Tibial nerve (tissue), 4 donors: ENCODE data around the gene PCOLCE2. TPM values are rescaled to one million over a fixed set of nuclear protein-coding genes. Genes with fewer than 3 reads are reported as not detected.

ENCODE experiments used
- DNase-seq, 2 donors: peaks; one replicate each; pipeline ENCODE4 v3.0.0-alpha.2; 2019; ENCODE audit warnings: low spot score in 2 of 2
- H3K27ac ChIP-seq, 4 donors: fragments of 200-600 bp; sonication (generic) in 3 of 4; one replicate each; pipeline ENCODE4 v1.5.1; 2017 to 2019; ENCODE audit warnings: mild to moderate bottlenecking in 1 of 4
- H3K27me3 ChIP-seq, 2 donors: fragments of 200-600 bp; sonication (generic) in 1 of 2; one replicate each; pipeline versions ENCODE4 v1.5.1 to v1.6.0; 2017 to 2019
- H3K36me3 ChIP-seq, 3 donors: fragments of 200-600 bp; sonication (generic); one replicate each; pipeline ENCODE4 v1.5.1; 2018 to 2019
- H3K4me1 ChIP-seq, 4 donors: fragments of 200-600 bp; sonication (generic) in 3 of 4; one replicate each; pipeline ENCODE4 v1.5.1; 2017 to 2019
- H3K4me3 ChIP-seq, 4 donors: fragments of 200-600 bp; sonication (generic) in 3 of 4; one replicate each; pipeline ENCODE4 v1.5.1; 2017 to 2019; ENCODE audit warnings: mild to moderate bottlenecking in 1 of 4, moderate library complexity in 1 of 4
- H3K9me3 ChIP-seq, 4 donors: fragments of 200-600 bp; sonication (generic) in 3 of 4; one replicate each; pipeline ENCODE4 v1.5.1; 2017 to 2019
- CTCF ChIP-seq, 5 experiments: fragments of 200-600 bp in 3 of 5; fragments of 450-650 bp in 2 of 5; sonication (generic) in 3 of 5; IDR thresholded peaks; one replicate each; pipeline ENCODE4 v1.5.1; 2016 to 2019; ENCODE audit warnings: antibody characterized with exemption in 5 of 5, mild to moderate bottlenecking in 3 of 5, moderate library complexity in 2 of 5
- EP300 ChIP-seq, 2 donors: sonication (generic); formaldehyde crosslinking; IDR thresholded peaks; one replicate each; pipeline ENCODE4 v1.6.1; 2017; ENCODE audit warnings: antibody characterized with exemption in 2 of 2, mild to moderate bottlenecking in 1 of 2
- POLR2A ChIP-seq, 2 donors: fragments of 450-650 bp; IDR thresholded peaks; one replicate each; pipeline ENCODE4 v1.6.1; 2017; ENCODE audit warnings: antibody characterized with exemption in 2 of 2, mild to moderate bottlenecking in 2 of 2, moderate library complexity in 2 of 2
- WGBS, 2 donors: methylation state at CpG; one replicate each; pipeline ENCODE4 v1.1.5; 2018; 5-methylcytosine and 5-hydroxymethylcytosine counted together
- total RNA-seq, 4 donors: library from RNA; depleted of rRNA; stranded (reverse); fragments of >200 nt; gene quantifications; one replicate each; pipeline ENCODE4 v1.1.0, GENCODE V29; 2016

Gene PCOLCE2
- total RNA-seq, 4 donors from 2014 or later: 38.5 to 105 (median 59.1) TPM

- Histone ChIP-seq H3K4me1 (no peaks in the 10 kb centered on the region), H3K27me3 (no peaks in the 10 kb centered on the region), H3K36me3 (no peaks in the 10 kb centered on the region), H3K9me3 (no peaks in the 10 kb centered on the region), H3K27ac (no peak overlapping the region), H3K4me3 (no peak overlapping the region)
- TF ChIP-seq CTCF (IDR thresholded peaks at IDR 0.05): no peak
- no peak for TF ChIP-seq EP300 (IDR thresholded peaks at IDR 0.05)
- TF ChIP-seq POLR2A (IDR thresholded peaks at IDR 0.05): no peak
- no peak for DNase-seq
Measured at GRCh38 chr3:142819179-142819578, 69.7 kb downstream of the PCOLCE2 start.

GRCh38 chr3:142818651-142819050, 70.2 kb downstream of the PCOLCE2 start:
- TF ChIP-seq POLR2A (IDR thresholded peaks at IDR 0.05): no peak
- no peak for TF ChIP-seq EP300 (IDR thresholded peaks at IDR 0.05)
- no peak for TF ChIP-seq CTCF (IDR thresholded peaks at IDR 0.05)
- Histone ChIP-seq H3K9me3 (no peaks in the 10 kb centered on the region), H3K4me3 (no peak overlapping the region), H3K27ac (no peak overlapping the region), H3K27me3 (no peaks in the 10 kb centered on the region), H3K4me1 (no peaks in the 10 kb centered on the region), H3K36me3 (no peaks in the 10 kb centered on the region)
- no peak for DNase-seq
- WGBS, 2 donors: 93% methylated on average over 9 of the region's 9 CpGs

- no peak overlapping the region for H3K27ac ChIP-seq
- no peak for TF ChIP-seq POLR2A (IDR thresholded peaks at IDR 0.05)
- no peak for TF ChIP-seq CTCF (IDR thresholded peaks at IDR 0.05)
- no peak for TF ChIP-seq EP300 (IDR thresholded peaks at IDR 0.05)
- WGBS, 2 donors: 83 to 92% methylated on average over 7 of the region's 7 CpGs
- no peaks in the 10 kb centered on the region for H3K9me3 ChIP-seq
- no peak for DNase-seq
- H3K36me3 ChIP-seq: no peaks in the 10 kb centered on the region
- no peaks in the 10 kb centered on the region for H3K4me1 ChIP-seq
- no peak overlapping the region for H3K4me3 ChIP-seq
- H3K27me3 ChIP-seq: no peaks in the 10 kb centered on the region
Measured at GRCh38 chr3:142817897-142818296, 71.0 kb downstream of the PCOLCE2 start.

- Histone ChIP-seq H3K4me1 (no peaks in the 10 kb centered on the region), H3K36me3 (no peaks in the 10 kb centered on the region), H3K9me3 (no peaks in the 10 kb centered on the region), H3K27me3 (no peaks in the 10 kb centered on the region), H3K4me3 (no peak overlapping the region), H3K27ac (no peak overlapping the region)
- no peak for DNase-seq
- no peak for TF ChIP-seq CTCF (IDR thresholded peaks at IDR 0.05)
- WGBS, 2 donors: 56 to 58% methylated on average over 1 of the region's 1 CpG
Measured at GRCh38 chr3:142817356-142817755, 71.5 kb downstream of the PCOLCE2 start.

- DNase-seq: no peak
- WGBS, 2 donors: 91 to 92% methylated on average over 6 of the region's 6 CpGs
Measured at GRCh38 chr3:142815803-142816202, 73.1 kb downstream of the PCOLCE2 start.

More at GRCh38 chr3:142815803-142816202, 73.1 kb downstream of the PCOLCE2 start:
- TF ChIP-seq POLR2A (IDR thresholded peaks at IDR 0.05): no peak
- TF ChIP-seq EP300 (IDR thresholded peaks at IDR 0.05): no peak
- TF ChIP-seq CTCF (IDR thresholded peaks at IDR 0.05): no peak
- H3K36me3 ChIP-seq: no peaks in the 10 kb centered on the region
- H3K27me3 ChIP-seq: no peaks in the 10 kb centered on the region
- H3K4me3 ChIP-seq: no peak overlapping the region
- H3K9me3 ChIP-seq: no peaks in the 10 kb centered on the region
- no peaks in the 10 kb centered on the region for H3K4me1 ChIP-seq
- H3K27ac ChIP-seq: no peak overlapping the region
